Adrenal gland (tissue), 12 donors: ENCODE measurements around the gene SEC61A1. TPM values are rescaled to one million over a fixed set of nuclear protein-coding genes. Genes with fewer than 3 reads are reported as not detected.
A peak's percentile ranks its signal among the peaks of the same experiment; 100 is the strongest.

Experiments used
- DNase-seq, 7 donors: peaks; one replicate each; pipeline ENCODE4 v3.0.0-alpha.2; 2019 to 2020
- H3K27ac ChIP-seq, 5 donors: fragments of 200-600 bp; sonication (generic) in 4 of 5; 1 replicate in 3 of 5; 2 replicates in 2 of 5; pipeline versions ENCODE4 v1.5.1 to v1.8.0; 2016 to 2020; ENCODE audit warnings: mild to moderate bottlenecking in 1 of 5
- H3K27me3 ChIP-seq: fragments of 200-600 bp; 2 replicates; pipeline ENCODE4 v1.8.0; 2021
- H3K36me3 ChIP-seq, 2 donors: fragments of 200-600 bp; replicated peaks in 1 of 2; 1 replicate in 1 of 2; 2 replicates in 1 of 2; pipeline versions ENCODE4 v1.5.1 to v1.8.0; 2018 to 2022
- H3K4me1 ChIP-seq, 2 donors: fragments of 200-600 bp; replicated peaks in 1 of 2; 1 replicate in 1 of 2; 2 replicates in 1 of 2; pipeline versions ENCODE4 v1.5.1 to v1.8.0; 2018 to 2021
- H3K4me3 ChIP-seq, 4 donors: fragments of 200-600 bp; sonication (generic) in 3 of 4; one replicate each; pipeline ENCODE4 v1.5.1; 2016 to 2018
- H3K9me3 ChIP-seq, 3 donors: fragments of 200-600 bp; sonication (generic) in 1 of 3; replicated peaks in 1 of 3; 1 replicate in 2 of 3; 2 replicates in 1 of 3; pipeline versions ENCODE4 v1.5.1 to v1.8.0; 2016 to 2021
- CTCF ChIP-seq, 6 experiments: fragments of 450-650 bp in 4 of 6; fragments of 200-600 bp in 2 of 6; sonication (generic) in 1 of 6; IDR thresholded peaks; 1 replicate in 5 of 6; 2 replicates in 1 of 6; pipeline versions ENCODE4 v1.5.1 to v1.8.0; 2016 to 2021; ENCODE audit warnings: antibody characterized with exemption in 6 of 6, mild to moderate bottlenecking in 2 of 6, moderate library complexity in 1 of 6
- POLR2A ChIP-seq, 2 donors: fragments of 450-650 bp; IDR thresholded peaks; one replicate each; pipeline ENCODE4 v1.6.1; 2017; ENCODE audit warnings: antibody characterized with exemption in 2 of 2, mild to moderate bottlenecking in 2 of 2, moderate library complexity in 1 of 2
- WGBS, 4 donors: extraction: QIAGEN DNeasy Blood & Tissue Kit in 2 of 4; methylation state at CpG; one replicate each; pipeline versions ENCODE4 v1.1.5 to v1.1.7; 2013 to 2017; 5-methylcytosine and 5-hydroxymethylcytosine counted together
- intact Hi-C, 2 donors: fragments of 100-400 bp; cut with DNase I; formaldehyde crosslinking; loops; one replicate each; pipeline versions ENCODE4 v1.14.1 to v1.15.0; 2022 to 2023
- polyA plus RNA-seq, 3 donors: library from polyadenylated mRNA; stranded (reverse); fragments of 200-250 nt in 2 of 3; fragments of 350-450 nt in 1 of 3; fragmentation: Illumina TruSeq in 1 of 3; extraction: RNeasy Lipid Tissue Mini Kit (QIAGEN cat#74804) in 1 of 3; gene quantifications; one replicate each; pipeline ENCODE4 v1.2.3, GENCODE V29; 2013 to 2014
- total RNA-seq, 9 donors: library from RNA; depleted of rRNA in 4 of 9; stranded (reverse); fragments of >200 nt in 4 of 9; fragments of 120-200 nt in 1 of 9; fragmentation: NEBNext Ultra II Directional in 1 of 9; extraction: Animal tissue kit (Norgen Biotek cat#: 25700) in 1 of 9; gene quantifications; one replicate each; pipeline versions ENCODE4 v1.1.0 to v1.2.4, GENCODE V29; 2013 to 2023
- donor health status: healthy with polysubstance abuse.
- donor health status: Bipolar disorder and iron deficiency.
- donor health status: DM: yes; HTN: yes; CAD: no.
- donor health status: DM: no; HTN: no; CAD: no.
- donor health status: DM: no; HTN: no; CAD: no.
- donor health status: DM: yes; HTN: yes; CAD: no.

The SEC61A1 gene
- total and polyA plus RNA-seq, 12 donors, result 131 to 443 (median 192) TPM

GRCh38 chr3:128054367-128054766, 2.1 kb downstream of the SEC61A1 start:
- no peaks in the 10 kb centered on the region for H3K9me3 ChIP-seq
- H3K27ac ChIP-seq, result peak overlapping the region in 3 of 5 donors; percentile 31 to 97 (median 95)
- intact Hi-C loops, result no loop called here
- peak in 1 of 2 donors; percentile 82 for TF ChIP-seq POLR2A (IDR thresholded peaks at IDR 0.05)
- TF ChIP-seq CTCF (IDR thresholded peaks at IDR 0.05), result no peak
- no peaks in the 10 kb centered on the region for H3K27me3 ChIP-seq
- 43 to 58% (median 50%) methylated on average over 3 of the region's 3 CpGs for WGBS, 4 donors
- H3K4me3 ChIP-seq, result peak overlapping the region in 1 of 4 donors; percentile 94
- DNase-seq, result peak; percentile 46 to 87 (median 76)
- peaks cover 0 to 40% of the 10 kb centered on the region in 2 donors for H3K36me3 ChIP-seq
- H3K4me1 ChIP-seq, result peaks cover 25 to 39% of the 10 kb centered on the region in 2 donors

- DNase-seq, result no peak
- peaks cover 0 to 59% of the 10 kb centered on the region in 2 donors for H3K36me3 ChIP-seq
- intact Hi-C loops, result no loop called here
Observed at GRCh38 chr3:128056258-128056657, 4.0 kb downstream of the SEC61A1 start.

GRCh38 chr3:128060473-128061381, 8.5 kb downstream of the SEC61A1 start:
- TF ChIP-seq POLR2A (IDR thresholded peaks at IDR 0.05) (no peak), CTCF (IDR thresholded peaks at IDR 0.05) (no peak)
- H3K9me3 ChIP-seq, result no peaks in the 10 kb centered on the region
- H3K36me3 ChIP-seq, result peaks cover 0 to 98% of the 10 kb centered on the region in 2 donors
- intact Hi-C loops, result no loop called here
- no peaks in the 10 kb centered on the region for H3K27me3 ChIP-seq
- no peak overlapping the region for H3K27ac ChIP-seq
- peaks cover 0 to 14% of the 10 kb centered on the region in 2 donors for H3K4me1 ChIP-seq
- H3K4me3 ChIP-seq, result no peak overlapping the region
- DNase-seq, result no peak
- WGBS, 4 donors, result 68 to 76% (median 74%) methylated on average over 11 of the region's 11 CpGs

More at GRCh38 chr3:128056258-128056657, 4.0 kb downstream of the SEC61A1 start:
- Histone ChIP-seq H3K4me1 (peaks cover 23 to 35% of the 10 kb centered on the region in 2 donors), H3K27ac (no peak overlapping the region), H3K27me3 (no peaks in the 10 kb centered on the region), H3K9me3 (no peaks in the 10 kb centered on the region), H3K4me3 (no peak overlapping the region)
- 36 to 75% (median 61%) methylated on average over 4 of the region's 4 CpGs for WGBS, 4 donors
- TF ChIP-seq CTCF (IDR thresholded peaks at IDR 0.05) (no peak), POLR2A (IDR thresholded peaks at IDR 0.05) (no peak)

- Histone ChIP-seq H3K4me3 (no peak overlapping the region), H3K27ac (no peak overlapping the region), H3K36me3 (peaks cover 0 to 98% of the 10 kb centered on the region in 2 donors), H3K27me3 (no peaks in the 10 kb centered on the region), H3K4me1 (peaks cover 0 to 10% of the 10 kb centered on the region in 2 donors), H3K9me3 (no peaks in the 10 kb centered on the region)
- TF ChIP-seq POLR2A (IDR thresholded peaks at IDR 0.05) (no peak), CTCF (IDR thresholded peaks at IDR 0.05) (no peak)
- WGBS, 4 donors, result 67 to 72% (median 69%) methylated on average over 8 of the region's 8 CpGs
- intact Hi-C loops, result no loop called here
- no peak for DNase-seq
Observed at GRCh38 chr3:128062033-128062745, 10.0 kb downstream of the SEC61A1 start.
